K562 (cell line): Measurements from ENCODE around the gene MASTL. TPM values are rescaled to one million over a fixed set of nuclear protein-coding genes. Genes with fewer than 3 reads are reported as not detected.

Source experiments
- ATAC-seq: fragments of 200-7000 bp; cut with Tn5 transposase; 3 replicates; pipeline ENCODE4 v1.9.1; 2020; ENCODE audit warnings: moderate library complexity
- BruUV-seq: library from RNA; stranded (reverse); fragments of 400-500 nt; replicated peaks from 2 replicates; lab custom pipeline; 2021; lab: Mats Ljungman, UMichigan
- CTCF ChIA-PET: fragments of 300-600 bp; formaldehyde crosslinking; extraction: SDS; loops from one replicate; lab custom pipeline; 2021; ENCODE audit warnings: low intra/inter-chr PET ratio; lab: Yijun Ruan, JAX
- POLR2A ChIA-PET: fragments of 300-600, 350-650 bp; sonication (Branson Sonifier 250); formaldehyde crosslinking; extraction: SDS; loops from one replicate; lab custom pipeline; 2021; ENCODE audit warnings: antibody characterized with exemption, inconsistent platforms; lab: Yijun Ruan, JAX
- DNase-seq, 4 experiments: peaks; one replicate each; pipeline versions ENCODE4 v3.0.0 to v3.0.0-alpha.2; 2011 to 2018; ENCODE audit warnings: low spot score in 3 of 4, mixed read lengths in 3 of 4; ENCODE audit errors: extremely low read depth in 1 of 4
- FAIRE-seq: peaks from 2 replicates; lab custom pipeline; 2011; peaks lifted over from hg19 to GRCh38; lab: Jason Lieb, UNC
- H2AFZ ChIP-seq: 2 replicates; pipeline ENCODE4 v1.6.0; 2011; ENCODE audit warnings: low read depth, low read length, control low read depth, inconsistent platforms
- H3K27ac ChIP-seq: fragments of 200-600 bp; 3 replicates; pipeline ENCODE4 v1.8.0; 2011; ENCODE audit warnings: low read depth, mild to moderate bottlenecking, control low read depth, inconsistent platforms, low read length, moderate library complexity, mixed read lengths; ENCODE audit errors: extremely low read depth
- H3K27me3 ChIP-seq, 2 experiments: fragments of 300-600 bp in 1 of 2; 2 replicates in 1 of 2; 3 replicates in 1 of 2; pipeline versions ENCODE4 v1.6.0 to v1.8.0; 2011; ENCODE audit warnings: inconsistent platforms in 2 of 2, low read length in 2 of 2, mild to moderate bottlenecking in 1 of 2, mixed read lengths in 1 of 2, moderate library complexity in 1 of 2; ENCODE audit not compliant: control insufficient read depth in 2 of 2, insufficient read depth in 2 of 2
- H3K36me3 ChIP-seq: fragments of 300-600 bp; 3 replicates; pipeline ENCODE4 v1.8.0; 2011; ENCODE audit warnings: mild to moderate bottlenecking, low read length, inconsistent platforms; ENCODE audit not compliant: control insufficient read depth, insufficient read depth
- H3K4me1 ChIP-seq, 2 experiments: fragments of 200-600 bp in 1 of 2; replicated peaks in 1 of 2; 2 replicates in 1 of 2; 3 replicates in 1 of 2; pipeline versions ENCODE4 v1.5.1 to v1.8.0; 2011; ENCODE audit warnings: inconsistent platforms in 2 of 2, low read length in 2 of 2, mild to moderate bottlenecking in 1 of 2, mixed read lengths in 1 of 2, moderate library complexity in 1 of 2; ENCODE audit not compliant: control insufficient read depth in 2 of 2, insufficient read depth in 2 of 2
- H3K4me2 ChIP-seq: 2 replicates; pipeline ENCODE4 v1.6.1; 2011; ENCODE audit warnings: low read length, control low read depth, inconsistent platforms, mixed read lengths; ENCODE audit not compliant: insufficient read depth
- H3K4me3 ChIP-seq: fragments of 200-600 bp; sonication (generic), shearing (Covaris generic); 2 replicates; pipeline ENCODE4 v1.5.1; 2016; ENCODE audit warnings: control low read depth, inconsistent platforms
- H3K79me2 ChIP-seq: fragments of 200-600 bp; 3 replicates; pipeline ENCODE4 v1.8.0; 2011; ENCODE audit warnings: low read length, inconsistent platforms; ENCODE audit not compliant: control insufficient read depth, insufficient read depth
- H3K9ac ChIP-seq, 2 experiments: 2 replicates each; pipeline versions ENCODE4 v1.6.0 to v1.6.1; 2011; ENCODE audit warnings: low read depth in 2 of 2, low read length in 2 of 2, control low read depth in 1 of 2, inconsistent platforms in 1 of 2, mild to moderate bottlenecking in 1 of 2, mixed read lengths in 1 of 2; ENCODE audit not compliant: insufficient read depth in 1 of 2
- H3K9me1 ChIP-seq: one replicate; pipeline ENCODE4 v1.6.0; 2011; ENCODE audit warnings: inconsistent platforms, mild to moderate bottlenecking, low read length, moderate library complexity; ENCODE audit not compliant: control insufficient read depth, insufficient read depth
- H3K9me3 ChIP-seq: replicated peaks from 2 replicates; pipeline ENCODE4 v1.5.1; 2011; ENCODE audit warnings: low read depth, low read length, inconsistent platforms; ENCODE audit not compliant: control insufficient read depth, insufficient read depth
- H4K20me1 ChIP-seq: replicated peaks from 2 replicates; pipeline ENCODE4 v1.6.1; 2011; ENCODE audit warnings: low read length, inconsistent platforms, mixed read lengths; ENCODE audit not compliant: control insufficient read depth, insufficient read depth
- BACH1 ChIP-seq: fragments of 200-800 bp; sonication (Bioruptor generic); IDR thresholded peaks from 2 replicates; pipeline ENCODE4 v1.6.1; 2016; ENCODE audit warnings: missing genetic modification characterization, missing compliant biosample characterization
- BMI1 ChIP-seq: fragments of 150-350 bp; IDR thresholded peaks from 2 replicates; pipeline ENCODE4 v1.6.1; 2014; ENCODE audit warnings: low read length
- HIVEP1 ChIP-seq: fragments of 250-450 bp; sonication (Bioruptor Pico); IDR thresholded peaks from 2 replicates; pipeline ENCODE4 v1.4.0; 2020; ENCODE audit warnings: mild to moderate bottlenecking
- MYBL2 ChIP-seq, 2 experiments: fragments of 450-650 bp in 1 of 2; sonication (generic) in 1 of 2; formaldehyde crosslinking in 1 of 2; IDR thresholded peaks; 2 replicates each; pipeline versions ENCODE4 v1.6.1 to v1.8.1; 2017 to 2022; ENCODE audit warnings: borderline replicate concordance in 1 of 2, inconsistent platforms in 1 of 2, low read depth in 1 of 2, mild to moderate bottlenecking in 1 of 2, missing genetic modification reagents in 1 of 2, moderate library complexity in 1 of 2
- NCOA1 ChIP-seq: fragments of 450-650 bp; IDR thresholded peaks from 2 replicates; pipeline ENCODE4 v1.6.1; 2016; ENCODE audit warnings: low read depth
- RNF2 ChIP-seq: sonication (generic); IDR thresholded peaks from 2 replicates; pipeline ENCODE4 v1.6.1; 2016
- SNIP1 ChIP-seq: fragments of 450-650 bp; IDR thresholded peaks from 2 replicates; pipeline ENCODE4 v1.7.1; 2017; ENCODE audit warnings: low read depth, mild to moderate bottlenecking
- ZNF133 ChIP-seq: fragments of 250-450 bp; sonication (Bioruptor Pico); IDR thresholded peaks from 2 replicates; pipeline ENCODE4 v1.4.0; 2020; ENCODE audit warnings: mild to moderate bottlenecking
- ZNF347 ChIP-seq: fragments of 450-650 bp; formaldehyde crosslinking; IDR thresholded peaks from 2 replicates; pipeline ENCODE4 v1.4.0; 2020; ENCODE audit warnings: low read depth, mild to moderate bottlenecking, moderate library complexity
- in situ Hi-C: fragments of 300-500 bp; cut with MboI; formaldehyde crosslinking; loops from 4 replicates; pipeline ENCODE4 v1.15.0; 2018; ENCODE audit warnings: inconsistent platforms, mixed read lengths
- intact Hi-C: fragments of 100-400 bp; cut with micrococcal nuclease; formaldehyde crosslinking; loops from 2 replicates; pipeline ENCODE4 v1.14.2; 2022
- polyA plus RNA-seq, 8 experiments: library from polyadenylated mRNA; depleted of rRNA in 4 of 8; stranded (reverse) in 5 of 8; unstranded in 3 of 8; fragments of >200 nt; fragmentation: Nextera tagmentation in 2 of 8; fragmentation: Illumina TruSeq in 1 of 8; extraction: Ambion mirVana in 2 of 8; extraction: Trizol in 1 of 8; gene quantifications; 2 replicates each; pipeline versions ENCODE4 v1.2.1 to v1.2.3, GENCODE V29; 2011 to 2014; ENCODE audit warnings: inconsistent platforms in 1 of 8, missing spikeins in 1 of 8
- total RNA-seq, 7 experiments: library from RNA; depleted of rRNA in 6 of 7; stranded (reverse); fragments of >200 nt in 6 of 7; fragmentation: Illumina TruSeq in 2 of 7; extraction: Trizol in 2 of 7; gene quantifications; 2 replicates each; pipeline versions ENCODE4 v1.2.1 to v1.2.3, GENCODE V29; 2011 to 2021; ENCODE audit warnings: low replicate concordance in 1 of 7
- TF ChIP-seq, protein P1 (sequence below), 2 experiments: fragments of 450-650 bp; IDR thresholded peaks; 2 replicates each; pipeline ENCODE4 v1.6.1; 2018; ENCODE audit warnings: mild to moderate bottlenecking in 2 of 2, low read depth in 1 of 2; ENCODE audit not compliant: partially characterized antibody in 2 of 2
- TF ChIP-seq, protein P2 (sequence below): fragments of 250-450 bp; sonication (Bioruptor Pico); IDR thresholded peaks from 2 replicates; pipeline ENCODE4 v1.5.0; 2021
- TF ChIP-seq, protein P3 (sequence below): fragments of 250-450 bp; sonication (Bioruptor Pico); IDR thresholded peaks from 2 replicates; pipeline ENCODE4 v1.4.0; 2020; ENCODE audit warnings: borderline replicate concordance

Gene MASTL
- total and polyA plus RNA-seq, 9 of the 15 experiments (the other 6 are each of a cell fraction or from before 2014, with no cell fraction given): 6.8 to 29.9 (median 23.1) TPM

DNA sequence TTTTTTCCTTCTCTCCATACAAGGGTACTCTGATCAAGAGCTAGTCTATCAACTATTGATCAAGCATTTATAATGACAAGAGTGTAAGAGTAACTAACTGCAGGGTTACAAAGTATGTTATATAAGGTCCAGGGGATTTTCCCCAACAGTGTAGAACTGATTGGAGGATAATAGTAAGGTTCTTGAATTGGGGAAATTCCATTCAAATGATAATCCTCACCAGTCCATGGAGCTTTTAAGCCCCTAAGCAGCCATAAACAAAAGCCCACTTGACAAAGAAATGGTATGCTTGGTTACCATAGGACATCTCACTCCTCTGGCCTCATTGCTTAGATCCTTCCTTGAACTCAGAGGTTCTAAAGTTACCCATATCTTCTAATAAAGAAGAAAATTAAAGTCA, 9.2 kb upstream of the MASTL start:
- peaks cover 61% of the 10 kb centered on the region for H3K79me2 ChIP-seq
- in situ Hi-C loops: no loop called here
- peaks cover 5% of the 10 kb centered on the region; the same call in 1 of the 2 replicates for H4K20me1 ChIP-seq

More for the DNA sequence above, 9.2 kb upstream of the MASTL start:
- H3K9ac ChIP-seq: no peak overlapping the region
- no peaks in the 10 kb centered on the region for H3K27me3 ChIP-seq
- intact Hi-C loops: no loop called here
- no peaks in the 10 kb centered on the region for H3K9me3 ChIP-seq
- H3K36me3 ChIP-seq: peaks cover 87% of the 10 kb centered on the region
- no TSS peak for BruUV-seq
- H2AFZ ChIP-seq: no peak overlapping the region
- DNase-seq (no peak), FAIRE-seq (no peak)
- no peaks in the 10 kb centered on the region; a peak in 2 of 5 replicates for H3K4me1 ChIP-seq
- POLR2A ChIA-PET: interaction anchor here (0.8 to 1.3 kb wide), 2 partner anchors 8 to 94 kb away, joined by 3 to 7 read pairs; partner anchors contain the start of gene YME1L1
- H3K4me3 ChIP-seq: no peak overlapping the region
- H3K27ac ChIP-seq: no peak overlapping the region
- no peak for TF ChIP-seq ZNF133 (CRISPR knock-in tag)
- TF ChIP-seq, protein P1, sequence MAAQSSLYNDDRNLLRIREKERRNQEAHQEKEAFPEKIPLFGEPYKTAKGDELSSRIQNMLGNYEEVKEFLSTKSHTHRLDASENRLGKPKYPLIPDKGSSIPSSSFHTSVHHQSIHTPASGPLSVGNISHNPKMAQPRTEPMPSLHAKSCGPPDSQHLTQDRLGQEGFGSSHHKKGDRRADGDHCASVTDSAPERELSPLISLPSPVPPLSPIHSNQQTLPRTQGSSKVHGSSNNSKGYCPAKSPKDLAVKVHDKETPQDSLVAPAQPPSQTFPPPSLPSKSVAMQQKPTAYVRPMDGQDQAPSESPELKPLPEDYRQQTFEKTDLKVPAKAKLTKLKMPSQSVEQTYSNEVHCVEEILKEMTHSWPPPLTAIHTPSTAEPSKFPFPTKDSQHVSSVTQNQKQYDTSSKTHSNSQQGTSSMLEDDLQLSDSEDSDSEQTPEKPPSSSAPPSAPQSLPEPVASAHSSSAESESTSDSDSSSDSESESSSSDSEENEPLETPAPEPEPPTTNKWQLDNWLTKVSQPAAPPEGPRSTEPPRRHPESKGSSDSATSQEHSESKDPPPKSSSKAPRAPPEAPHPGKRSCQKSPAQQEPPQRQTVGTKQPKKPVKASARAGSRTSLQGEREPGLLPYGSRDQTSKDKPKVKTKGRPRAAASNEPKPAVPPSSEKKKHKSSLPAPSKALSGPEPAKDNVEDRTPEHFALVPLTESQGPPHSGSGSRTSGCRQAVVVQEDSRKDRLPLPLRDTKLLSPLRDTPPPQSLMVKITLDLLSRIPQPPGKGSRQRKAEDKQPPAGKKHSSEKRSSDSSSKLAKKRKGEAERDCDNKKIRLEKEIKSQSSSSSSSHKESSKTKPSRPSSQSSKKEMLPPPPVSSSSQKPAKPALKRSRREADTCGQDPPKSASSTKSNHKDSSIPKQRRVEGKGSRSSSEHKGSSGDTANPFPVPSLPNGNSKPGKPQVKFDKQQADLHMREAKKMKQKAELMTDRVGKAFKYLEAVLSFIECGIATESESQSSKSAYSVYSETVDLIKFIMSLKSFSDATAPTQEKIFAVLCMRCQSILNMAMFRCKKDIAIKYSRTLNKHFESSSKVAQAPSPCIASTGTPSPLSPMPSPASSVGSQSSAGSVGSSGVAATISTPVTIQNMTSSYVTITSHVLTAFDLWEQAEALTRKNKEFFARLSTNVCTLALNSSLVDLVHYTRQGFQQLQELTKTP (IDR thresholded peaks at IDR 0.05; ENCODE audit: low read depth in 1 of 2, partially characterized antibody in 2 of 2): no peak
- TF ChIP-seq MYBL2 (IDR thresholded peaks at IDR 0.05; ENCODE audit: low read depth): no peak
- TF ChIP-seq MYBL2 (CRISPR knock-in tag; IDR thresholded peaks at IDR 0.05; ENCODE audit: borderline replicate concordance): no peak
- no peak for TF ChIP-seq BMI1
- TF ChIP-seq, protein P2, sequence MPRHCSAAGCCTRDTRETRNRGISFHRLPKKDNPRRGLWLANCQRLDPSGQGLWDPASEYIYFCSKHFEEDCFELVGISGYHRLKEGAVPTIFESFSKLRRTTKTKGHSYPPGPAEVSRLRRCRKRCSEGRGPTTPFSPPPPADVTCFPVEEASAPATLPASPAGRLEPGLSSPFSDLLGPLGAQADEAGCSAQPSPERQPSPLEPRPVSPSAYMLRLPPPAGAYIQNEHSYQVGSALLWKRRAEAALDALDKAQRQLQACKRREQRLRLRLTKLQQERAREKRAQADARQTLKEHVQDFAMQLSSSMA (CRISPR knock-in tag): no peak
- TF ChIP-seq ZNF347 (CRISPR knock-in tag): no peak
- TF ChIP-seq NCOA1: no peak
- TF ChIP-seq BACH1 (tag): no peak
- no peak for TF ChIP-seq SNIP1
- TF ChIP-seq, protein P3, sequence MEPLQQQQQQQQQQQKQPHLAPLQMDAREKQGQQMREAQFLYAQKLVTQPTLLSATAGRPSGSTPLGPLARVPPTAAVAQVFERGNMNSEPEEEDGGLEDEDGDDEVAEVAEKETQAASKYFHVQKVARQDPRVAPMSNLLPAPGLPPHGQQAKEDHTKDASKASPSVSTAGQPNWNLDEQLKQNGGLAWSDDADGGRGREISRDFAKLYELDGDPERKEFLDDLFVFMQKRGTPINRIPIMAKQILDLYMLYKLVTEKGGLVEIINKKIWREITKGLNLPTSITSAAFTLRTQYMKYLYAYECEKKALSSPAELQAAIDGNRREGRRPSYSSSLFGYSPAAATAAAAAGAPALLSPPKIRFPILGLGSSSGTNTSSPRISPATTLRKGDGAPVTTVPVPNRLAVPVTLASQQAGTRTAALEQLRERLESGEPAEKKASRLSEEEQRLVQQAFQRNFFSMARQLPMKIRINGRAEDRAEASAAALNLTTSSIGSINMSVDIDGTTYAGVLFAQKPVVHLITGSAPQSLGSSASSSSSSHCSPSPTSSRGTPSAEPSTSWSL (CRISPR knock-in tag): no peak
- TF ChIP-seq RNF2: no peak
- no peak for TF ChIP-seq HIVEP1 (CRISPR knock-in tag)
- TF ChIP-seq, all 486 proteins: peak for 0
- ATAC-seq: no peak
- CTCF ChIA-PET: no interaction called here
- Histone ChIP-seq H3K4me2 (no peak overlapping the region), H3K9me1 (no peaks in the 10 kb centered on the region)
